GM15510 (cell line): Measurements from ENCODE around the gene PXK.

Experiments
- POLR2A ChIP-seq: IDR thresholded peaks from 3 replicates; pipeline ENCODE4 v1.6.1; 2011; ENCODE audit warnings: borderline replicate concordance; ENCODE audit not compliant: insufficient read length; ENCODE audit errors: extremely low read depth

The PXK gene

GRCh38 chr3:58383904-58384303 lies 51.2 kb downstream of the PXK start:
- no peak for TF ChIP-seq POLR2A

- TF ChIP-seq POLR2A, result no peak
These were observed 51.8 kb downstream of the PXK start for GRCh38 chr3:58384381-58385090.

GRCh38 chr3:58386626-58387365 lies 54.1 kb downstream of the PXK start:
- no peak for TF ChIP-seq POLR2A

- TF ChIP-seq POLR2A, result no peak
These were observed 55.2 kb downstream of the PXK start for GRCh38 chr3:58387650-58388546.

- no peak for TF ChIP-seq POLR2A
These were observed 55.9 kb downstream of the PXK start for GRCh38 chr3:58388550-58389091.

- TF ChIP-seq POLR2A, result no peak
These were observed 58.6 kb downstream of the PXK start for GRCh38 chr3:58391156-58391865.

- TF ChIP-seq POLR2A, result no peak
These were observed 59.5 kb downstream of the PXK start for GRCh38 chr3:58392181-58392580.

GRCh38 chr3:58394339-58394738 lies 61.6 kb downstream of the PXK start:
- no peak for TF ChIP-seq POLR2A

GRCh38 chr3:58398669-58399333 lies 66.1 kb downstream of the PXK start:
- no peak for TF ChIP-seq POLR2A

GRCh38 chr3:58403513-58404109 lies 70.9 kb downstream of the PXK start:
- no peak for TF ChIP-seq POLR2A

GRCh38 chr3:58404396-58404795 lies 71.7 kb downstream of the PXK start:
- TF ChIP-seq POLR2A, result no peak

- no peak for TF ChIP-seq POLR2A
These were observed 76.2 kb downstream of the PXK start for GRCh38 chr3:58408906-58409305.

- no peak for TF ChIP-seq POLR2A
These were observed 77.0 kb downstream of the PXK start for GRCh38 chr3:58409663-58410062.
